HCT116 (cell line): ENCODE measurements around the gene CTAGE9. TPM values are rescaled to one million over a fixed set of nuclear protein-coding genes. Genes with fewer than 3 reads are reported as not detected.

Experiments
- ATAC-seq: fragments of 200-7000 bp; cut with Tn5 transposase; 2 replicates; pipeline ENCODE4 v1.9.1; 2020; ENCODE audit warnings: mild to moderate bottlenecking, moderate library complexity
- BruUV-seq: library from RNA; stranded (reverse); fragments of 400-500 nt; replicated peaks from 2 replicates; lab custom pipeline; 2021; lab: Mats Ljungman, UMichigan
- CTCF ChIA-PET: fragments of 300-600 bp; sonication (Branson Sonifier 250); formaldehyde crosslinking; loops from one replicate; lab custom pipeline; 2021; ENCODE audit warnings: antibody characterized with exemption; lab: Charles Lee
- POLR2A ChIA-PET: fragments of 300-600, 350-600 bp; sonication (Branson Sonifier 250); formaldehyde crosslinking; loops from one replicate; lab custom pipeline; 2021; ENCODE audit warnings: antibody characterized with exemption; lab: Charles Lee
- RAD21 ChIA-PET, 2 experiments: fragments of 300-600 bp; sonication (Branson Sonifier 250); formaldehyde crosslinking; loops; one replicate each; lab custom pipeline; 2023; ENCODE audit warnings: low total read pairs in 2 of 2; ENCODE audit not compliant: uncharacterized antibody in 2 of 2, unreplicated experiment in 2 of 2, low non-redundant PET in 1 of 2; lab: Charles Lee
- DNase-seq: peaks from one replicate; pipeline ENCODE4 v3.0.0-alpha.2; 2010; ENCODE audit warnings: low read depth, low spot score
- H2AFZ ChIP-seq: fragments of 200-600 bp; shearing (Covaris generic), sonication (generic); 2 replicates; pipeline ENCODE4 v1.6.1; 2017; ENCODE audit warnings: low read depth, mixed run types, mixed read lengths, antibody characterized with exemption, low read length; ENCODE audit not compliant: poor library complexity, severe bottlenecking
- H3K27ac ChIP-seq: 2 replicates; pipeline ENCODE4 v1.5.1; 2012; ENCODE audit warnings: low read depth, low read length
- H3K27me3 ChIP-seq: fragments of 200-600 bp; sonication (generic); 2 replicates; pipeline ENCODE4 v1.6.1; 2016; ENCODE audit warnings: mixed run types, low read length, mixed read lengths; ENCODE audit not compliant: insufficient read depth
- H3K36me3 ChIP-seq, 2 experiments: fragments of 200-500 bp in 1 of 2; fragments of 200-600 bp in 1 of 2; sonication (Bioruptor generic) in 1 of 2; sonication (generic) in 1 of 2; 2 replicates each; pipeline versions ENCODE4 v1.5.1 to v1.6.1; 2014 to 2016; ENCODE audit warnings: low read length in 2 of 2, inconsistent platforms in 1 of 2, mixed read lengths in 1 of 2, mixed run types in 1 of 2; ENCODE audit not compliant: insufficient read depth in 2 of 2, control insufficient read depth in 1 of 2
- H3K4me1 ChIP-seq, 2 experiments: fragments of 200-600 bp in 1 of 2; sonication (generic) in 1 of 2; 2 replicates each; pipeline versions ENCODE4 v1.5.1 to v1.6.1; 2012 to 2017; ENCODE audit warnings: low read length in 2 of 2, inconsistent platforms in 1 of 2, mild to moderate bottlenecking in 1 of 2, mixed read lengths in 1 of 2, mixed run types in 1 of 2, moderate library complexity in 1 of 2; ENCODE audit not compliant: insufficient read depth in 2 of 2, control insufficient read depth in 1 of 2
- H3K4me2 ChIP-seq: fragments of 200-600 bp; sonication (generic); 2 replicates; pipeline ENCODE4 v1.6.1; 2017; ENCODE audit warnings: mixed run types, low read length, mixed read lengths
- H3K4me3 ChIP-seq, 2 experiments: fragments of 200-600 bp in 1 of 2; sonication (generic) in 1 of 2; replicated peaks in 1 of 2; 2 replicates each; pipeline ENCODE4 v1.5.1; 2011 to 2016; ENCODE audit warnings: low read length in 2 of 2, control low read depth in 1 of 2, low read depth in 1 of 2, mild to moderate bottlenecking in 1 of 2, mixed read lengths in 1 of 2, mixed run types in 1 of 2
- H3K79me2 ChIP-seq: fragments of 200-600 bp; sonication (generic); 2 replicates; pipeline ENCODE4 v1.6.1; 2017; ENCODE audit warnings: mild to moderate bottlenecking, mixed run types, low read length, moderate library complexity, mixed read lengths; ENCODE audit not compliant: insufficient read depth
- H3K9ac ChIP-seq: fragments of 200-600 bp; sonication (generic); 2 replicates; pipeline ENCODE4 v1.6.1; 2016; ENCODE audit warnings: low read length, mixed read lengths
- H3K9me2 ChIP-seq: fragments of 200-600 bp; sonication (generic), shearing (Covaris generic); 2 replicates; pipeline ENCODE4 v1.6.1; 2017; ENCODE audit warnings: mixed run types, mild to moderate bottlenecking, moderate library complexity; ENCODE audit not compliant: insufficient read depth
- H3K9me3 ChIP-seq, 2 experiments: fragments of 200-500 bp in 1 of 2; fragments of 200-600 bp in 1 of 2; sonication (Bioruptor generic) in 1 of 2; sonication (generic) in 1 of 2; 2 replicates each; pipeline ENCODE4 v1.6.1; 2014 to 2017; ENCODE audit warnings: low read length in 2 of 2, mixed read lengths in 2 of 2, inconsistent platforms in 1 of 2, low read depth in 1 of 2, mild to moderate bottlenecking in 1 of 2, mixed run types in 1 of 2, moderate library complexity in 1 of 2; ENCODE audit not compliant: control insufficient read depth in 1 of 2, insufficient read depth in 1 of 2
- H4K20me1 ChIP-seq: fragments of 200-600 bp; sonication (generic), shearing (Covaris generic); 2 replicates; pipeline ENCODE4 v1.6.1; 2017; ENCODE audit warnings: mixed run types, mild to moderate bottlenecking, moderate library complexity; ENCODE audit not compliant: insufficient read depth
- EZH2 ChIP-seq: fragments of 200-600 bp; sonication (generic); IDR thresholded peaks from 2 replicates; pipeline ENCODE4 v1.6.1; 2017; ENCODE audit warnings: antibody characterized with exemption, mixed run types
- POLR2A ChIP-seq: IDR thresholded peaks from 2 replicates; pipeline ENCODE4 v1.7.0; 2011; ENCODE audit warnings: borderline replicate concordance; ENCODE audit not compliant: insufficient read depth, insufficient read length; ENCODE audit errors: extremely low read depth
- RAD21 ChIP-seq: IDR thresholded peaks from 2 replicates; pipeline ENCODE4 v1.6.1; 2012; ENCODE audit warnings: low read depth, mild to moderate bottlenecking
- SIN3A ChIP-seq: IDR thresholded peaks from 2 replicates; pipeline ENCODE4 v1.6.1; 2012; ENCODE audit warnings: low read depth
- SP1 ChIP-seq: IDR thresholded peaks from 2 replicates; pipeline ENCODE4 v1.6.1; 2012; ENCODE audit warnings: low read depth
- TCF7L2 ChIP-seq: IDR thresholded peaks from 2 replicates; pipeline ENCODE4 v1.7.0; 2011; ENCODE audit warnings: borderline replicate concordance, inconsistent platforms; ENCODE audit not compliant: insufficient read depth, insufficient read length; ENCODE audit errors: extremely low read depth
- YY1 ChIP-seq: IDR thresholded peaks from 2 replicates; pipeline ENCODE4 v1.6.1; 2011; ENCODE audit warnings: low read length, low read depth, moderate library complexity, mild to moderate bottlenecking; ENCODE audit not compliant: insufficient replicate concordance; ENCODE audit errors: extremely low read depth
- ZFX ChIP-seq: fragments of 450-650 bp; IDR thresholded peaks from 2 replicates; pipeline ENCODE4 v1.6.1; 2017
- ZNF274 ChIP-seq: fragments of 200-500 bp; sonication (Bioruptor generic); IDR thresholded peaks from 2 replicates; pipeline ENCODE4 v1.6.1; 2014; ENCODE audit warnings: mild to moderate bottlenecking, low read depth, low read length, inconsistent platforms
- intact Hi-C: fragments of 100-400 bp; cut with micrococcal nuclease; formaldehyde crosslinking; loops from 2 replicates; pipeline ENCODE4 v1.10.0; 2022
- total RNA-seq: library from RNA; stranded (reverse); gene quantifications from one replicate; pipeline ENCODE4 v1.2.1, GENCODE V29; 2021; ENCODE audit not compliant: unreplicated experiment
- TF ChIP-seq, protein P1 (sequence below): IDR thresholded peaks from 2 replicates; pipeline ENCODE4 v1.6.1; 2012
- TF ChIP-seq, protein P2 (sequence below): IDR thresholded peaks from 2 replicates; pipeline ENCODE4 v1.6.1; 2012
- TF ChIP-seq, protein P3 (sequence below): IDR thresholded peaks from 2 replicates; pipeline ENCODE4 v1.6.1; 2011; ENCODE audit warnings: mild to moderate bottlenecking, low read length, moderate library complexity; ENCODE audit not compliant: insufficient replicate concordance; ENCODE audit errors: extremely low read depth

Gene CTAGE9
- total RNA-seq, 1 experiment from 2014 or later: not detected

DNA sequence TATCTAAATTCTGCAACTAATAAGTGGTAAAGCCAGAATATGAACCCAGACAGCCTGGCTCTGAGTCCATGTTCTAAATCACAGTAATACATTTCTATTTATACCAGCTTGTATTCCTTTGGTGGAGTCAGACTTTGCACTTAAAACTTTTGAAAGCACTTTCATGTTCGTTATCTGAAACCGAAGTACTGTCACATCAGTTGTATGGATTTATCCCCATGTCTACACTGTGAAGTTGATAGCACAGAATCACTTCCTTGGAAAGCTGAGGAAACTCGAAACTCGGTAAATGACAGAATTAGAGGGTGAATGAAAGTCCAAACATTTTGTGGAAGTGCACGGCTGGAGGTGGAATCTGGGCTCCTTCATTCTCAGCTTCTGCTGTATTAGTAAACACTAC is 28.3 kb upstream of the CTAGE9 start:
- H3K9ac ChIP-seq: no peak overlapping the region
- no peaks in the 10 kb centered on the region for H3K27me3 ChIP-seq
- no peaks in the 10 kb centered on the region for H3K9me2 ChIP-seq
- H3K9me3 ChIP-seq: no peaks in the 10 kb centered on the region
- H3K4me1 ChIP-seq: no peaks in the 10 kb centered on the region
- H3K4me3 ChIP-seq: no peak overlapping the region
- DNase-seq (no peak), ATAC-seq (no peak)
- no peaks in the 10 kb centered on the region for H4K20me1 ChIP-seq
- TF ChIP-seq EZH2 (no peak), SP1 (no peak)
- ChIA-PET CTCF (no interaction called here), POLR2A (no interaction called here), RAD21 (no interaction called here)
- H3K27ac ChIP-seq: no peak overlapping the region
- intact Hi-C loops: no loop called here
- no peak overlapping the region for H3K4me2 ChIP-seq
- no peaks in the 10 kb centered on the region for H3K79me2 ChIP-seq
- no TSS peak for BruUV-seq
- H3K36me3 ChIP-seq: no peaks in the 10 kb centered on the region
- H2AFZ ChIP-seq: no peak overlapping the region

- TF ChIP-seq, protein P1, sequence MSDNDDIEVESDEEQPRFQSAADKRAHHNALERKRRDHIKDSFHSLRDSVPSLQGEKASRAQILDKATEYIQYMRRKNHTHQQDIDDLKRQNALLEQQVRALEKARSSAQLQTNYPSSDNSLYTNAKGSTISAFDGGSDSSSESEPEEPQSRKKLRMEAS: no peak
- TF ChIP-seq, protein P2, sequence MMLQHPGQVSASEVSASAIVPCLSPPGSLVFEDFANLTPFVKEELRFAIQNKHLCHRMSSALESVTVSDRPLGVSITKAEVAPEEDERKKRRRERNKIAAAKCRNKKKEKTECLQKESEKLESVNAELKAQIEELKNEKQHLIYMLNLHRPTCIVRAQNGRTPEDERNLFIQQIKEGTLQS: no peak
- TF ChIP-seq SP1 (no peak), ZNF274 (no peak), ZFX (no peak), YY1 (no peak), SIN3A (no peak), RAD21 (no peak), POLR2A (no peak), TCF7L2 (no peak)
- TF ChIP-seq, protein P3, sequence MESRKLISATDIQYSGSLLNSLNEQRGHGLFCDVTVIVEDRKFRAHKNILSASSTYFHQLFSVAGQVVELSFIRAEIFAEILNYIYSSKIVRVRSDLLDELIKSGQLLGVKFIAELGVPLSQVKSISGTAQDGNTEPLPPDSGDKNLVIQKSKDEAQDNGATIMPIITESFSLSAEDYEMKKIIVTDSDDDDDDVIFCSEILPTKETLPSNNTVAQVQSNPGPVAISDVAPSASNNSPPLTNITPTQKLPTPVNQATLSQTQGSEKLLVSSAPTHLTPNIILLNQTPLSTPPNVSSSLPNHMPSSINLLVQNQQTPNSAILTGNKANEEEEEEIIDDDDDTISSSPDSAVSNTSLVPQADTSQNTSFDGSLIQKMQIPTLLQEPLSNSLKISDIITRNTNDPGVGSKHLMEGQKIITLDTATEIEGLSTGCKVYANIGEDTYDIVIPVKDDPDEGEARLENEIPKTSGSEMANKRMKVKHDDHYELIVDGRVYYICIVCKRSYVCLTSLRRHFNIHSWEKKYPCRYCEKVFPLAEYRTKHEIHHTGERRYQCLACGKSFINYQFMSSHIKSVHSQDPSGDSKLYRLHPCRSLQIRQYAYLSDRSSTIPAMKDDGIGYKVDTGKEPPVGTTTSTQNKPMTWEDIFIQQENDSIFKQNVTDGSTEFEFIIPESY: no peak
- TF ChIP-seq, all 23 proteins: peak for 0
- Histone ChIP-seq H3K27me3 (no peaks in the 10 kb centered on the region), H3K79me2 (no peaks in the 10 kb centered on the region), H4K20me1 (no peaks in the 10 kb centered on the region), H3K27ac (no peak overlapping the region), H3K4me2 (no peak overlapping the region), H3K9ac (no peak overlapping the region), H2AFZ (no peak overlapping the region), H3K36me3 (no peaks in the 10 kb centered on the region), H3K9me3 (no peaks in the 10 kb centered on the region), H3K4me1 (no peaks in the 10 kb centered on the region), H3K9me2 (no peaks in the 10 kb centered on the region), H3K4me3 (no peak overlapping the region)
- no peak for DNase-seq
- no peak for ATAC-seq
- intact Hi-C loops: no loop called here
- ChIA-PET RAD21 (no interaction called here), POLR2A (no interaction called here), CTCF (no interaction called here)
- no TSS peak for BruUV-seq
These were observed 26.0 kb upstream of the CTAGE9 start for GRCh38 chr6:131736811-131737210.
